Left renal cortex interstitium (tissue), 4 donors: ENCODE measurements around the gene HMMR. TPM values are rescaled to one million over a fixed set of nuclear protein-coding genes. Genes with fewer than 3 reads are reported as not detected.
"Not testable (repeated sequence)": the region's sequence is repeated elsewhere in the genome, so short reads cannot be mapped to it uniquely, and the experiment has no call there.

Source experiments
- DNase-seq, 4 donors: peaks; one replicate each; pipeline ENCODE4 v3.0.0-alpha.2; 2013; ENCODE audit warnings: low read depth in 4 of 4, low spot score in 2 of 4, missing footprints in 1 of 4
- polyA plus RNA-seq, 4 donors: library from polyadenylated mRNA; unstranded; fragments of 120-200 nt; gene quantifications; one replicate each; pipeline ENCODE4 v1.2.1, GENCODE V29; 2013; ENCODE audit not compliant: insufficient read length in 4 of 4

Gene HMMR, protein sequence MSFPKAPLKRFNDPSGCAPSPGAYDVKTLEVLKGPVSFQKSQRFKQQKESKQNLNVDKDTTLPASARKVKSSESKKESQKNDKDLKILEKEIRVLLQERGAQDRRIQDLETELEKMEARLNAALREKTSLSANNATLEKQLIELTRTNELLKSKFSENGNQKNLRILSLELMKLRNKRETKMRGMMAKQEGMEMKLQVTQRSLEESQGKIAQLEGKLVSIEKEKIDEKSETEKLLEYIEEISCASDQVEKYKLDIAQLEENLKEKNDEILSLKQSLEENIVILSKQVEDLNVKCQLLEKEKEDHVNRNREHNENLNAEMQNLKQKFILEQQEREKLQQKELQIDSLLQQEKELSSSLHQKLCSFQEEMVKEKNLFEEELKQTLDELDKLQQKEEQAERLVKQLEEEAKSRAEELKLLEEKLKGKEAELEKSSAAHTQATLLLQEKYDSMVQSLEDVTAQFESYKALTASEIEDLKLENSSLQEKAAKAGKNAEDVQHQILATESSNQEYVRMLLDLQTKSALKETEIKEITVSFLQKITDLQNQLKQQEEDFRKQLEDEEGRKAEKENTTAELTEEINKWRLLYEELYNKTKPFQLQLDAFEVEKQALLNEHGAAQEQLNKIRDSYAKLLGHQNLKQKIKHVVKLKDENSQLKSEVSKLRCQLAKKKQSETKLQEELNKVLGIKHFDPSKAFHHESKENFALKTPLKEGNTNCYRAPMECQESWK
- 10 to 100 TPM; 18.0 to 21.5 (median 20.9) TPM for polyA plus RNA-seq

- DNase-seq, result peak in 1 of 4 donors; percentile 58
Observed at GRCh38 chr5:163460562-163461171, at the start of gene HMMR. TSS of gene HMMR (plus strand) at chr5:163460632. CDS start at chr5:163460693, 61 bp downstream.

GRCh38 chr5:163415673-163416072 lies 44.8 kb upstream of the HMMR start:
- not testable (repeated sequence) for DNase-seq

GRCh38 chr5:163424836-163425235 lies 35.6 kb upstream of the HMMR start:
- no peak for DNase-seq

DNA sequence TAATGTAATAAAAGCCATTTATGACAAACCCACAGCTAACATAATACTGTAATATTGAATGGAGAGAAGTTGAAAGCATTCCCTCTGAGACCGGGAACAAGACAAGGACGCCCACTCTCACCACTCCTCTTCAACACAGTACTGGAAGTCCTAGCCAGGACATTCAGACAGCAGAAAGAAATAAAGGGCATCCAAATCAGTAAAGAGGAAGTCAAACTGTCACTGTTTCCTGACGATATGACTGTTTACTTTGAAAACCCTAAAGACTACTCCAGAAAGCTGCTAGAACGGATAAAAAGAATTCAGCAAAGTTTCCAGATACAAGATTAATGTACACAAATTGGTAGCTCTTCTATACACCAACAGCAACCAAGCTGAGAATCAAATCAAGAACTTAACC lies 34.3 kb upstream of the HMMR start:
- DNase-seq, result not testable (repeated sequence)

- no peak for DNase-seq
Observed at GRCh38 chr5:163432544-163432943, 27.9 kb upstream of the HMMR start.

- no peak for DNase-seq
Observed at GRCh38 chr5:163433271-163433670, 27.2 kb upstream of the HMMR start.

- DNase-seq, result no peak
Observed at GRCh38 chr5:163434401-163434866, 26.0 kb upstream of the HMMR start.

- no peak for DNase-seq
Observed at GRCh38 chr5:163436515-163436914, 23.9 kb upstream of the HMMR start.

DNA sequence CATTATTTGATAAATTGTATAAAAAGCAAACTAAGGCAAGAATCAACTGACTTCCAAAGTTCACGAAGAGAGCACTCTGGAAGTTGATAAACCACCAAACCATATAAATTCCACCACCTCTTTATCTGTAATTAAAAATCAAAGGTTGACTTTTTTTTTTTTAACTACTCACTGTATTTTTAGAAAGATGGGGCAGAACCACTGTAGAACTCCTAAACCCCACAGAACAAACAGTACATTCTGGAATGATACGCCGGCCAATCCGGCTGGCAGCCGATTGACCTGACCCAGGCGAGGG lies 23.5 kb upstream of the HMMR start:
- no peak for DNase-seq

GRCh38 chr5:163437309-163438182 lies 22.9 kb upstream of the HMMR start, which contains the start of gene CCNG1:
TSS of gene CCNG1 (plus strand) at chr5:163437595. CDS start at chr5:163439257, 1,662 bp downstream.
- peak in 3 of 4 donors; percentile 88 to 93 (median 92) for DNase-seq

DNA sequence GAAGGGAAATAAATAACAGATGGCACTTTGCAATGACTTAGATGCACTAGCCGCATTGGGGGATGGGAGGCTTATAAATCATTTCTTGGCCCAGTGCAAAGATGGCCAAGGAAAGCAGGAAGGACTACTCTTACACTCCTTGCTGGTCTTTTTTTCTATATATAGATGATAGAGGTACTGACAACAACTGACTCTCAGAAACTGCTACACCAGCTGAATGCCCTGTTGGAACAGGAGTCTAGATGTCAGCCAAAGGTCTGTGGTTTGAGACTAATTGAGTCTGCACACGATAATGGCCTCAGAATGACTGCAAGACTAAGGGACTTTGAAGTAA lies 21.4 kb upstream of the HMMR start:
- no peak for DNase-seq

DNA sequence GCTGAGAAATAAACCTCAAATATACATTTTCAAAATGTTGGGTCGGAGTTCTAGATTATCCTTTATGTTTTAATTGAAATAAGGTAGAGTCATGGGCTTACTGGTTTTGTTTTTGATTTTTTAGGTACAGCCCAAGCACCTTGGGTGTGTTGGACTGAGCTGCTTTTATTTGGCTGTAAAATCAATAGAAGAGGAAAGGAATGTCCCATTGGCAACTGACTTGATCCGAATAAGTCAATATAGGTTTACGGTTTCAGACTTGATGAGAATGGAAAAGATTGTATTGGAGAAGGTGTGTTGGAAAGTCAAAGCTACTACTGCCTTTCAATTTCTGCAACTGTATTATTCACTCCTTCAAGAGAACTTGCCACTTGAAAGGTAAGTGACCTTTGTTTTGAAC lies 19.5 kb upstream of the HMMR start:
- DNase-seq, result no peak

DNA sequence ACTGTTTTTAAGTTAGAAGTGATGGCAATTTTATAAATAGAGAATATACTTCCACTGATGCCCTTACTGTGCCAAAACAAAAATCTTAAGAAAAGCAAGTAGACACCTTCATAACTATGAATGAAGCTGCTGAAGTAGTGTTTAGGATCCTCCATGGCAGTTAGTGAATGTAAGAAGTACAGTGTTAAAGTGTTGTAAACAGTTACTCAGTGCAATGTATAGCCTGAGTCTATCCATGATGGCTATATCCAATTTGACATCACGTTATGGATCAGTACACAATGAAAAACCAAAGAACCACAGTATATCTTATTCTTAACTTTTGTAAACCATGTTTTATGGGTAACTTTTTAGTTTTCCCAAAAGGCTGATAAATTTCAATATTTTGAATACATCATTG lies 15.9 kb upstream of the HMMR start:
- DNase-seq, result no peak

- no peak for DNase-seq
Observed at GRCh38 chr5:163445345-163445744, 15.1 kb upstream of the HMMR start.

GRCh38 chr5:163447191-163447590 lies 13.2 kb upstream of the HMMR start:
- DNase-seq, result no peak

GRCh38 chr5:163447875-163448274 lies 12.6 kb upstream of the HMMR start:
- no peak for DNase-seq

GRCh38 chr5:163448491-163448890 lies 11.9 kb upstream of the HMMR start:
- no peak for DNase-seq

DNA sequence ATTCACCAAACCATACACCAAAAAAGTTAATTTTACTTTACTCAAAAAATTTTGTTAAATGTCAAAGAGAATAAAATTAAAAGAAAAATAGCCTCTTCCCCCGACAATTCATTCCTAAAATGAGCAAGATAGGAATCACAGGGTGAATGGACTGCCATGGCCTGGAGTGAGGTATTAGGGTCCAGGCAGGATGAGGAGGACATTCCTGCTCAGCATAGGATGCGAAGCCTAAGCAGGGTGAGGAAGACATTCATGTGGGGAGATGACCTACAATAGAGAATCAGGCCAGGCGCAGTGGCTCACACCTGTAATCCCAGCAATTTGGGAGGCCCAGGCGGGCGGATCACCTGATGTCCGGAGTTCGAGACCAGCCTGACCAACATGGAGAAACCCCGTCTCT lies 8.9 kb upstream of the HMMR start:
- DNase-seq, result no peak

DNA sequence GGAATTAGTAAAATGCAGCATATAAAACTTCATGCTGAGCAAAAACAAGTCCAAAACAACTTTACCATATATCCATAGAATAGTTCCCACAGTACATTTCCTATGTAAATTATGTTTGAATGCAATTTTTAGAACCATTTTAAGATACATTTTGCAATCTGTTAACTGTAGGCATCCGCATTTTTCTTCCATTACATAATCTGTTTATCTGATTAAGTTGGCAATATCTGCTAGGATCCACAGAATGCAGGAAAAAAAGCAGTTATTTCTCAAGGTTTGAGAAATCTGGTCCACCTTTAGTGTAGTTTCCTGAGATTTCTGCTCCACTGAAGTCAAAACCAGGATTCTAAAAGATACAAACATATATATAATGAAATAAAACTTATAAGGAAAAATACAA lies 6.7 kb upstream of the HMMR start:
- no peak for DNase-seq

DNA sequence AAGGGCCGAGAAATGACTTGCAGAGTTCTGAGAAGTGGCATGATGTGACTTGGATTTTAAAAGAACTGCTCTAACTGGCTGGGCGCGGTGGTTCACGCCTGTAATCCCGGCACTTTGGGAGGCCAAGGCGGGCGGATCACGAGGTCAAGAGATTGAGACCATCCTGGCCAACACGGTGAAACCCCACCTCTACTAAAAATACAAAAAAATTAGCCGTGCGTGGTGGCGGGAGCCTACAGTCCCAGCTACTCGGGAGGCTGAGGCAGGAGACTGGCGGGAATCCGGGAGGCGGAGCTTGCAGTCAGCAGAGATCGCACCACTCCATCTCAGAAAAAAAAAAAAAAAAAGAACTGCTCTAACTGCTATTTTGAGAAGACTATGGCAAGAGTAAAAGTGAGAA lies 5.0 kb upstream of the HMMR start:
- not testable (repeated sequence) for DNase-seq
